ENCODE measurements around the gene FAM47E. TPM values are rescaled to one million over a fixed set of nuclear protein-coding genes. Genes with fewer than 3 reads are reported as not detected.
"Not testable (repeated sequence)": the region's sequence is repeated elsewhere in the genome, so short reads cannot be mapped to it uniquely, and the experiment has no call there.

FAM47E gene
- total and polyA plus RNA-seq, 4 donors, result 0.85 to 2.5 (median 1.7) TPM

DNA sequence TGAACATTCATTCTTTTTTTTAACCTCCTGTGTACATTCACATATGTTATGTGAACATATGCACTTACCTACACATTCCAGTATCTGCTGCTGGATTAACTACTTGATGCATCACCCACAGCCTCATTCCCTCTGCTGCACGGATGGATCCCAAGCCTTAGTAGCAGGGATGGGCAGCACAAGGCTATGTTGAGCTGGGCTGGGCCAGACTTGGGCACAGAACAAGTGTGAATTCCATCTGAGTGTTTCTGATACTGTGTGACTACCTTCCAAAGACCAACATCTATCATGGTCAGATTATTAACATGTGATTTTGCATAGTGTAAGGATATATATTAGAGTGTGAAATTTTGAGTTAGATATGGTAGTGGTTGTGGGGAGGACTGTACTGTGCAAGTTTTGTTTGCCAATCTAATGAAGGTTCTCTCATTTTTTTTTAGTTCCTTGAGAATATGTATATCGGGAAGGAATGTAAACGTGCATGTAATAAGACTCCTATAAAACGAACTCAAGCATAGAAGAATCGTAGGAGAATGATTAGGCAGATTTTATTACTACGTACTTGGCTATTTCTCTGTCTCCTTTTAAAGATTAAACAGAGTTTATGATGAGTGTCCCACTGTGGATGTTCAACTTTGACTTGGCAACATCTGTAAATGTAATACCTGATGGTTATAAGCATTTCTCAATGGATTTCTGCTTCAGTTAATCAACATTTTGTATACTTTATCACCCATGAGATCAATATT lies 31.6 kb downstream of the FAM47E start:
- no peak overlapping the region for H3K4me3 ChIP-seq (ENCODE audit: low read depth in 1 of 3, low read length in 3 of 3)
- H3K9ac ChIP-seq (ENCODE audit: low read depth in 1 of 2, low read length in 2 of 2), result no peak overlapping the region
- TF ChIP-seq RXRA (IDR thresholded peaks at IDR 0.05) (no peak), NR2F2 (IDR thresholded peaks at IDR 0.05) (no peak), YY1 (IDR thresholded peaks at IDR 0.05) (no peak), HNF4G (IDR thresholded peaks at IDR 0.05) (no peak), GABPA (IDR thresholded peaks at IDR 0.05 in 1 of 2, conservative IDR thresholded peaks at IDR 0.05 in 1 of 2) (no peak), EGR1 (IDR thresholded peaks at IDR 0.05; ENCODE audit: low read depth in 2 of 2) (no peak), TAF1 (conservative IDR thresholded peaks at IDR 0.05) (no peak), FOXA2 (IDR thresholded peaks at IDR 0.05) (no peak)
- TF ChIP-seq, protein P1, sequence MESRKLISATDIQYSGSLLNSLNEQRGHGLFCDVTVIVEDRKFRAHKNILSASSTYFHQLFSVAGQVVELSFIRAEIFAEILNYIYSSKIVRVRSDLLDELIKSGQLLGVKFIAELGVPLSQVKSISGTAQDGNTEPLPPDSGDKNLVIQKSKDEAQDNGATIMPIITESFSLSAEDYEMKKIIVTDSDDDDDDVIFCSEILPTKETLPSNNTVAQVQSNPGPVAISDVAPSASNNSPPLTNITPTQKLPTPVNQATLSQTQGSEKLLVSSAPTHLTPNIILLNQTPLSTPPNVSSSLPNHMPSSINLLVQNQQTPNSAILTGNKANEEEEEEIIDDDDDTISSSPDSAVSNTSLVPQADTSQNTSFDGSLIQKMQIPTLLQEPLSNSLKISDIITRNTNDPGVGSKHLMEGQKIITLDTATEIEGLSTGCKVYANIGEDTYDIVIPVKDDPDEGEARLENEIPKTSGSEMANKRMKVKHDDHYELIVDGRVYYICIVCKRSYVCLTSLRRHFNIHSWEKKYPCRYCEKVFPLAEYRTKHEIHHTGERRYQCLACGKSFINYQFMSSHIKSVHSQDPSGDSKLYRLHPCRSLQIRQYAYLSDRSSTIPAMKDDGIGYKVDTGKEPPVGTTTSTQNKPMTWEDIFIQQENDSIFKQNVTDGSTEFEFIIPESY (IDR thresholded peaks at IDR 0.05), result no peak
- peaks cover 6 to 30% (median 22%) of the 10 kb centered on the region in 4 donors for H3K4me1 ChIP-seq (ENCODE audit: control insufficient read depth in 4 of 4, insufficient read depth in 4 of 4, low read length in 3 of 4)
- H3K27me3 ChIP-seq (ENCODE audit: control insufficient read depth in 4 of 4, insufficient read depth in 4 of 4, low read length in 3 of 4), result no peaks in the 10 kb centered on the region
- DNase-seq (ENCODE audit: low spot score), result no peak
- no peaks in the 10 kb centered on the region for H3K36me3 ChIP-seq (ENCODE audit: control insufficient read depth in 4 of 4, insufficient read depth in 3 of 4, low read depth in 1 of 4, low read length in 3 of 4)
- H3K27ac ChIP-seq (ENCODE audit: low read depth in 1 of 2, low read length in 2 of 2), result no peak overlapping the region
- H3K9me3 ChIP-seq (ENCODE audit: control insufficient read depth in 4 of 4, low read length in 3 of 4), result no peaks in the 10 kb centered on the region
- 84% methylated on average over 6 of the region's 6 CpGs for WGBS

DNA sequence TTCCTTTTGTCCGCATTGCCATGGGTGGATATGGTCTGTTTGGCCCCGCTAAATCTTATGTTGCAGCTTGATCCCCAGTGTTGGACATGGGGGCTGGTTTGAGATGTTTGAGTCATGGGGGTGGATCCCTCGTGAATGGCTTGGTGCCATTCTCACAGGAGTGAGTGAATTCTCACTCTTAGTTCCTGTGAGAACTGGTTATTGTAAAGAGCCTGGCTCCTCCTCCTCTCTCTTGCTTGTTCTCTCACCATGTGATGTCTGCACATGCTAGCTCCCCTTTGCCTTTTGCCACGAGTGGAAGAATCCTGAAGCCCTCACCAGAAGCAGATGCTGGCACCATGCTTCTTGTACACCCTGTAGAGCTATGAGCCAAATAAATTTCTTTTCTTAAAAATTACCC lies 32.4 kb downstream of the FAM47E start:
- H3K27me3 ChIP-seq (ENCODE audit: control insufficient read depth in 4 of 4, insufficient read depth in 4 of 4, low read length in 3 of 4), result no peaks in the 10 kb centered on the region
- H3K9ac ChIP-seq (ENCODE audit: low read depth in 1 of 2, low read length in 2 of 2), result no peak overlapping the region
- H3K9me3 ChIP-seq (ENCODE audit: control insufficient read depth in 4 of 4, low read length in 3 of 4), result no peaks in the 10 kb centered on the region
- H3K36me3 ChIP-seq (ENCODE audit: control insufficient read depth in 4 of 4, insufficient read depth in 3 of 4, low read depth in 1 of 4, low read length in 3 of 4), result no peaks in the 10 kb centered on the region
- TF ChIP-seq YY1 (IDR thresholded peaks at IDR 0.05), result no peak
- TF ChIP-seq RAD21 (IDR thresholded peaks at IDR 0.05), result no peak
- TF ChIP-seq SP1 (IDR thresholded peaks at IDR 0.05), result no peak
- TF ChIP-seq EGR1 (IDR thresholded peaks at IDR 0.05; ENCODE audit: low read depth in 2 of 2), result no peak
- TF ChIP-seq, protein P1 (IDR thresholded peaks at IDR 0.05), result no peak
- no peak for TF ChIP-seq FOXA2 (IDR thresholded peaks at IDR 0.05)
- no peak for TF ChIP-seq HNF4G (IDR thresholded peaks at IDR 0.05)
- TF ChIP-seq, protein P2, sequence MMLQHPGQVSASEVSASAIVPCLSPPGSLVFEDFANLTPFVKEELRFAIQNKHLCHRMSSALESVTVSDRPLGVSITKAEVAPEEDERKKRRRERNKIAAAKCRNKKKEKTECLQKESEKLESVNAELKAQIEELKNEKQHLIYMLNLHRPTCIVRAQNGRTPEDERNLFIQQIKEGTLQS (IDR thresholded peaks at IDR 0.05), result no peak
- no peak for TF ChIP-seq GABPA (IDR thresholded peaks at IDR 0.05 in 1 of 2, conservative IDR thresholded peaks at IDR 0.05 in 1 of 2)
- no peak for TF ChIP-seq HNF4A (conservative IDR thresholded peaks at IDR 0.05)
- TF ChIP-seq NR2F2 (IDR thresholded peaks at IDR 0.05), result no peak
- TF ChIP-seq FOXA1 (IDR thresholded peaks at IDR 0.05), result no peak
- no peak for TF ChIP-seq RXRA (IDR thresholded peaks at IDR 0.05)
- no peak for DNase-seq (ENCODE audit: low spot score)
- H3K4me1 ChIP-seq (ENCODE audit: control insufficient read depth in 4 of 4, insufficient read depth in 4 of 4, low read length in 3 of 4), result peaks cover 4 to 22% (median 18%) of the 10 kb centered on the region in 4 donors
- H3K27ac ChIP-seq (ENCODE audit: low read depth in 1 of 2, low read length in 2 of 2), result no peak overlapping the region
- H3K4me3 ChIP-seq (ENCODE audit: low read depth in 1 of 3, low read length in 3 of 3), result no peak overlapping the region
- 91% methylated on average over 4 of the region's 4 CpGs for WGBS

DNA sequence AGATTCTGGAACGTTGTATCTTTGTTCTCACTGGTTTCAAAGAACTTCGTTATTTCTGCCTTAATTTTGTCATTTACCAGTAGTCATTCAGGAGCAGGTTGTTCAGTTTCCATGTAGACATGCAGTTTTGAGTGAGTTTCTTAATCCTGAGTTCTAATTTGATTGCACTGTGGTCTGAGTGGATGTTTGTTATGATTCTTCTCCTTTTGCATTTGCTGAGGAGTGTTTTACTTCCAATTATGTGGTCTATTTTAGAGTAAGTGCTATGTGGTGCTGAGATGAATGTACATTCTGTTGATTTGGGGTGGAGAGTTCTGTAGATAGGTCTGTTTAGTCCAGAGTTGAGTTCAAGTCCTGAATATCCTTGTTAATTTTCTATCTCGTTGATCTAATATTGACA lies 36.3 kb downstream of the FAM47E start:
- H3K4me1 ChIP-seq (ENCODE audit: control insufficient read depth in 4 of 4, insufficient read depth in 4 of 4, low read length in 3 of 4), result peaks cover 0 to 17% (median 2%) of the 10 kb centered on the region in 4 donors
- not testable (repeated sequence) for H3K36me3 ChIP-seq (ENCODE audit: control insufficient read depth in 4 of 4, insufficient read depth in 3 of 4, low read depth in 1 of 4, low read length in 3 of 4); H3K27ac ChIP-seq (ENCODE audit: low read depth in 1 of 2, low read length in 2 of 2); H3K27me3 ChIP-seq (ENCODE audit: control insufficient read depth in 4 of 4, insufficient read depth in 4 of 4, low read length in 3 of 4); H3K9ac ChIP-seq (ENCODE audit: low read depth in 1 of 2, low read length in 2 of 2); H3K4me3 ChIP-seq (ENCODE audit: low read depth in 1 of 3, low read length in 3 of 3); DNase-seq (ENCODE audit: low spot score); H3K9me3 ChIP-seq (ENCODE audit: control insufficient read depth in 4 of 4, low read length in 3 of 4)
- 91% methylated on average over 3 of the region's 3 CpGs for WGBS

Measured in liver (tissue), 9 donors.